IMR-90 (cell line): ENCODE results near the gene HEPACAM. TPM values are rescaled to one million over a fixed set of nuclear protein-coding genes. Genes with fewer than 3 reads are reported as not detected.

Source experiments
- ATAC-seq: fragments of 200-7000 bp; cut with Tn5 transposase; 2 replicates; pipeline ENCODE4 v1.9.1; 2020; ENCODE audit warnings: low read depth, mild to moderate bottlenecking, moderate library complexity
- BruUV-seq: library from RNA; stranded (reverse); fragments of 400-500 nt; replicated peaks from 2 replicates; lab custom pipeline; 2021; lab: Mats Ljungman, UMichigan
- CTCF ChIA-PET: fragments of 300-600 bp; formaldehyde crosslinking; extraction: SDS; loops from one replicate; lab custom pipeline; 2021; ENCODE audit warnings: antibody characterized with exemption; lab: Yijun Ruan, JAX
- POLR2A ChIA-PET: fragments of 300-600 bp; sonication (Branson Sonifier 250); formaldehyde crosslinking; loops from one replicate; lab custom pipeline; 2022; ENCODE audit warnings: antibody characterized with exemption; ENCODE audit not compliant: unreplicated experiment; lab: Charles Lee
- DNase-seq: peaks from one replicate; pipeline ENCODE4 v3.0.0; 2013
- H2AFZ ChIP-seq: replicated peaks from 2 replicates; pipeline ENCODE3; 2013; ENCODE audit warnings: low read length, mild to moderate bottlenecking; ENCODE audit not compliant: poor library complexity
- H2AK5ac ChIP-seq: 2 replicates; pipeline ENCODE4 v1.6.1; 2013; ENCODE audit warnings: low read depth, low read length, inconsistent platforms
- H2AK9ac ChIP-seq: replicated peaks from 2 replicates; pipeline ENCODE3; 2013; ENCODE audit warnings: mild to moderate bottlenecking, low read depth, low read length, moderate library complexity; ENCODE audit not compliant: poor library complexity
- H2BK120ac ChIP-seq: 2 replicates; pipeline ENCODE4 v1.6.1; 2013; ENCODE audit warnings: low read depth, low read length, inconsistent platforms
- H2BK15ac ChIP-seq: 3 replicates; pipeline ENCODE4 v1.6.1; 2013; ENCODE audit warnings: low read depth, low read length, inconsistent platforms
- H2BK20ac ChIP-seq: 2 replicates; pipeline ENCODE4 v1.6.1; 2013; ENCODE audit warnings: low read depth, mild to moderate bottlenecking, inconsistent platforms, low read length, moderate library complexity
- H2BK5ac ChIP-seq: 2 replicates; pipeline ENCODE4 v1.6.1; 2013; ENCODE audit warnings: mild to moderate bottlenecking, low read depth, low read length, inconsistent platforms; ENCODE audit not compliant: poor library complexity, severe bottlenecking
- H3K14ac ChIP-seq: replicated peaks from 2 replicates; pipeline ENCODE4 v1.6.1; 2013; ENCODE audit warnings: low read depth, low read length, inconsistent platforms
- H3K18ac ChIP-seq: 2 replicates; pipeline ENCODE4 v1.6.1; 2013; ENCODE audit warnings: low read depth, low read length, control low read depth
- H3K23ac ChIP-seq: 2 replicates; pipeline ENCODE4 v1.6.1; 2013; ENCODE audit warnings: low read depth, low read length, inconsistent platforms
- H3K27ac ChIP-seq: 2 replicates; pipeline ENCODE4 v1.5.1; 2013; ENCODE audit warnings: mild to moderate bottlenecking, control low read depth, low read length; ENCODE audit not compliant: insufficient read depth
- H3K27me3 ChIP-seq: 2 replicates; pipeline ENCODE4 v1.6.1; 2013; ENCODE audit warnings: low read length; ENCODE audit not compliant: control insufficient read depth, insufficient read depth
- H3K36me3 ChIP-seq: 2 replicates; pipeline ENCODE4 v1.6.1; 2013; ENCODE audit warnings: low read length, mixed read lengths; ENCODE audit not compliant: control insufficient read depth, insufficient read depth
- H3K4ac ChIP-seq: 2 replicates; pipeline ENCODE4 v1.6.1; 2013; ENCODE audit warnings: low read depth, low read length, inconsistent platforms
- H3K4me1 ChIP-seq: 2 replicates; pipeline ENCODE4 v1.6.1; 2013; ENCODE audit warnings: low read length, mixed read lengths; ENCODE audit not compliant: control insufficient read depth, insufficient read depth
- H3K4me2 ChIP-seq: 2 replicates; pipeline ENCODE4 v1.6.1; 2013; ENCODE audit warnings: low read depth, mild to moderate bottlenecking, control low read depth, low read length, moderate library complexity
- H3K4me3 ChIP-seq: 2 replicates; pipeline ENCODE4 v1.5.1; 2013; ENCODE audit warnings: low read depth, mild to moderate bottlenecking, control low read depth, low read length, moderate library complexity; ENCODE audit not compliant: insufficient read depth
- H3K56ac ChIP-seq: 2 replicates; pipeline ENCODE4 v1.6.1; 2013; ENCODE audit warnings: low read length, inconsistent platforms; ENCODE audit not compliant: insufficient read depth; ENCODE audit errors: extremely low read depth
- H3K79me1 ChIP-seq, 2 experiments: 2 replicates each; pipeline ENCODE4 v1.6.1; 2013; ENCODE audit warnings: low read length in 2 of 2, inconsistent platforms in 1 of 2, low read depth in 1 of 2
- H3K9ac ChIP-seq: 2 replicates; pipeline ENCODE4 v1.6.1; 2013; ENCODE audit warnings: low read depth, low read length, control low read depth
- H3K9me1 ChIP-seq: 2 replicates; pipeline ENCODE4 v1.6.1; 2013; ENCODE audit warnings: low read length, inconsistent platforms; ENCODE audit not compliant: insufficient read depth
- H3K9me3 ChIP-seq: 2 replicates; pipeline ENCODE4 v1.6.1; 2013; ENCODE audit warnings: low read length; ENCODE audit not compliant: control insufficient read depth, insufficient read depth
- H4K20me1 ChIP-seq: 2 replicates; pipeline ENCODE4 v1.6.1; 2013; ENCODE audit warnings: low read length, inconsistent platforms; ENCODE audit not compliant: insufficient read depth
- H4K5ac ChIP-seq: 2 replicates; pipeline ENCODE4 v1.6.1; 2013; ENCODE audit warnings: mild to moderate bottlenecking, low read depth, low read length, control low read depth
- H4K8ac ChIP-seq, 2 experiments: 2 replicates each; pipeline ENCODE4 v1.6.1; 2013; ENCODE audit warnings: low read depth in 2 of 2, low read length in 2 of 2, control low read depth in 1 of 2, inconsistent platforms in 1 of 2
- H4K91ac ChIP-seq: 2 replicates; pipeline ENCODE4 v1.6.1; 2013; ENCODE audit warnings: low read depth, low read length, inconsistent platforms; ENCODE audit not compliant: insufficient read depth
- BHLHE40 ChIP-seq: fragments of 150-350 bp; IDR thresholded peaks from 2 replicates; pipeline ENCODE4 v1.6.1; 2016; ENCODE audit warnings: mild to moderate bottlenecking, low read depth, low read length
- CEBPB ChIP-seq: IDR thresholded peaks from 2 replicates; pipeline ENCODE4 v1.6.1; 2012; ENCODE audit warnings: low read depth, low read length, improper control_type of control experiment
- MAZ ChIP-seq: IDR thresholded peaks from 2 replicates; pipeline ENCODE4 v1.6.1; 2012; ENCODE audit warnings: low read depth, mild to moderate bottlenecking, low read length, improper control_type of control experiment, moderate library complexity, borderline replicate concordance
- MXI1 ChIP-seq: IDR thresholded peaks from 2 replicates; pipeline ENCODE4 v1.6.1; 2012; ENCODE audit warnings: low read depth, mild to moderate bottlenecking, low read length, moderate library complexity, borderline replicate concordance
- NFE2L2 ChIP-seq: fragments of 150-350 bp; IDR thresholded peaks from 2 replicates; pipeline ENCODE4 v1.6.1; 2016; ENCODE audit warnings: low read depth, mild to moderate bottlenecking, low read length
- RCOR1 ChIP-seq: IDR thresholded peaks from 2 replicates; pipeline ENCODE4 v1.6.1; 2012; ENCODE audit warnings: mild to moderate bottlenecking, low read length, improper control_type of control experiment; ENCODE audit not compliant: insufficient replicate concordance
- WGBS, 2 experiments: methylation state at CpG; one replicate each; pipeline versions ENCODE4 v1.1.5 to v1.1.7; 2013; ENCODE audit warnings: missing lambda C conversion rate in 2 of 2; ENCODE audit not compliant: insufficient read length in 1 of 2; ENCODE audit errors: extremely low coverage in 2 of 2; 5-methylcytosine and 5-hydroxymethylcytosine counted together
- dilution Hi-C: fragments of 300-500 bp; cut with HindIII; formaldehyde crosslinking; loops from one replicate; pipeline ENCODE4 v1.14.3; 2018; ENCODE audit warnings: low sequenced_read_pairs; ENCODE audit not compliant: unreplicated experiment
- in situ Hi-C: fragments of 300-500 bp; cut with MboI; formaldehyde crosslinking; loops from 3 replicates; pipeline ENCODE4 v1.14.3; 2019; ENCODE audit warnings: low sequenced_read_pairs, inconsistent platforms, mixed read lengths
- intact Hi-C: fragments of 100-400 bp; cut with micrococcal nuclease; formaldehyde crosslinking; loops from 2 replicates; pipeline ENCODE4 v1.10.0; 2022
- polyA plus RNA-seq, 3 experiments: library from polyadenylated mRNA; depleted of rRNA; stranded (reverse); fragments of >200 nt; gene quantifications; 2 replicates each; pipeline ENCODE4 v1.2.3, GENCODE V29; 2012; ENCODE audit warnings: low replicate concordance in 1 of 3
- total RNA-seq: library from RNA; depleted of rRNA; stranded (reverse); fragments of >200 nt; gene quantifications from 2 replicates; pipeline ENCODE4 v1.2.3, GENCODE V29; 2012
- TF ChIP-seq, protein P1 (sequence below): conservative IDR thresholded peaks from 2 replicates; pipeline ENCODE4 v1.5.1; 2012; ENCODE audit warnings: mild to moderate bottlenecking, low read depth, low read length, improper control_type of control experiment
- TF ChIP-seq, protein P2 (sequence below): fragments of 150-350 bp; IDR thresholded peaks from 2 replicates; pipeline ENCODE4 v1.6.1; 2016; ENCODE audit warnings: low read depth, mild to moderate bottlenecking, low read length, moderate library complexity, borderline replicate concordance
- TF ChIP-seq, protein P3 (sequence below): fragments of 150-350 bp; IDR thresholded peaks from 2 replicates; pipeline ENCODE4 v1.6.1; 2017; ENCODE audit warnings: mild to moderate bottlenecking, antibody characterized with exemption, low read length, low read depth

The HEPACAM gene
- total and polyA plus RNA-seq, 2 of the 4 experiments (the other 2 are of a cell fraction) = 0.09 to 0.18 TPM

DNA sequence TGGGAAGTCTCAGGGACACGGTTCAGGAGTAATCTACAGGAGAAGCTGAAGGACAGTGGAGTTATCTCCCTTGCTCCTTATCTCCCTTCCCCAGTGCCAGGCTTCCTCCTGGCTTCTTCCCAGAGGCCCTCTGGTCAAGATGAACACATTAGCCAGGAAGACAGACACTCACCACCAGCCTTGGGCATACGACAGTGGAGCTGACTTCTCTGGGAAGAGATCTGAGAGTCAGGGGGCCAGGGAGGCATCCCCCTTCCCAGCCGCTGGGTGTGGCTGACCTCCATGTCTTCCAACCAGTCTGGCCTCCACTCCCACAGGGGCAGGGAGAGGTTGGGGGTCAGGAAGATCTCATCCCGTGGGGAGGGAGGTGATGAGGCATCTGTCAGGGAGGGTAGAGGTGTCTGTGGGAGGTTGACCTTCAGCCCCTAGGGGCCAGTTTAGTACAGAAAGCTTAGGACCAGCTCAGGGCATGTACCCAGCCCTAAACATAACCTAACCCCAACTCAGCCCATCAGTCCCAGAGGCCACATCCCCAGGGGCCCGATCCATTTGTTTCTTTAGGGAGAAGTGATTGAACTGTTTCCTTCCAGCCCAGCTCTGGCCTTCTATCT, 50.9 kb downstream of the HEPACAM start:
- no peak overlapping the region for H2BK20ac ChIP-seq
- no peak overlapping the region for H4K91ac ChIP-seq
- H3K79me1 ChIP-seq = no peaks in the 10 kb centered on the region
- no peak overlapping the region for H2BK5ac ChIP-seq
- no peaks in the 10 kb centered on the region for H3K9me3 ChIP-seq
- H3K23ac ChIP-seq = no peak overlapping the region
- no peak overlapping the region for H3K9ac ChIP-seq
- ATAC-seq = no peak
- H3K18ac ChIP-seq = no peak overlapping the region
- H3K4ac ChIP-seq = no peak overlapping the region
- H3K4me1 ChIP-seq = no peaks in the 10 kb centered on the region
- no peak overlapping the region for H3K56ac ChIP-seq
- TF ChIP-seq BHLHE40 (no peak), NFE2L2 (no peak), CEBPB (no peak), MXI1 (no peak), RCOR1 (no peak), MAZ (no peak)
- TF ChIP-seq, protein P1, sequence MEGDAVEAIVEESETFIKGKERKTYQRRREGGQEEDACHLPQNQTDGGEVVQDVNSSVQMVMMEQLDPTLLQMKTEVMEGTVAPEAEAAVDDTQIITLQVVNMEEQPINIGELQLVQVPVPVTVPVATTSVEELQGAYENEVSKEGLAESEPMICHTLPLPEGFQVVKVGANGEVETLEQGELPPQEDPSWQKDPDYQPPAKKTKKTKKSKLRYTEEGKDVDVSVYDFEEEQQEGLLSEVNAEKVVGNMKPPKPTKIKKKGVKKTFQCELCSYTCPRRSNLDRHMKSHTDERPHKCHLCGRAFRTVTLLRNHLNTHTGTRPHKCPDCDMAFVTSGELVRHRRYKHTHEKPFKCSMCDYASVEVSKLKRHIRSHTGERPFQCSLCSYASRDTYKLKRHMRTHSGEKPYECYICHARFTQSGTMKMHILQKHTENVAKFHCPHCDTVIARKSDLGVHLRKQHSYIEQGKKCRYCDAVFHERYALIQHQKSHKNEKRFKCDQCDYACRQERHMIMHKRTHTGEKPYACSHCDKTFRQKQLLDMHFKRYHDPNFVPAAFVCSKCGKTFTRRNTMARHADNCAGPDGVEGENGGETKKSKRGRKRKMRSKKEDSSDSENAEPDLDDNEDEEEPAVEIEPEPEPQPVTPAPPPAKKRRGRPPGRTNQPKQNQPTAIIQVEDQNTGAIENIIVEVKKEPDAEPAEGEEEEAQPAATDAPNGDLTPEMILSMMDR = no peak
- TF ChIP-seq, protein P2, sequence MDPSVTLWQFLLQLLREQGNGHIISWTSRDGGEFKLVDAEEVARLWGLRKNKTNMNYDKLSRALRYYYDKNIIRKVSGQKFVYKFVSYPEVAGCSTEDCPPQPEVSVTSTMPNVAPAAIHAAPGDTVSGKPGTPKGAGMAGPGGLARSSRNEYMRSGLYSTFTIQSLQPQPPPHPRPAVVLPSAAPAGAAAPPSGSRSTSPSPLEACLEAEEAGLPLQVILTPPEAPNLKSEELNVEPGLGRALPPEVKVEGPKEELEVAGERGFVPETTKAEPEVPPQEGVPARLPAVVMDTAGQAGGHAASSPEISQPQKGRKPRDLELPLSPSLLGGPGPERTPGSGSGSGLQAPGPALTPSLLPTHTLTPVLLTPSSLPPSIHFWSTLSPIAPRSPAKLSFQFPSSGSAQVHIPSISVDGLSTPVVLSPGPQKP = no peak
- TF ChIP-seq, protein P3, sequence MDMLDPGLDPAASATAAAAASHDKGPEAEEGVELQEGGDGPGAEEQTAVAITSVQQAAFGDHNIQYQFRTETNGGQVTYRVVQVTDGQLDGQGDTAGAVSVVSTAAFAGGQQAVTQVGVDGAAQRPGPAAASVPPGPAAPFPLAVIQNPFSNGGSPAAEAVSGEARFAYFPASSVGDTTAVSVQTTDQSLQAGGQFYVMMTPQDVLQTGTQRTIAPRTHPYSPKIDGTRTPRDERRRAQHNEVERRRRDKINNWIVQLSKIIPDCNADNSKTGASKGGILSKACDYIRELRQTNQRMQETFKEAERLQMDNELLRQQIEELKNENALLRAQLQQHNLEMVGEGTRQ = no peak
- no peak overlapping the region for H3K14ac ChIP-seq
- intact Hi-C loops = no loop called here
- no peak overlapping the region for H4K8ac ChIP-seq
- no TSS peak for BruUV-seq
- no peak overlapping the region for H2AFZ ChIP-seq
- no peak overlapping the region for H3K4me2 ChIP-seq
- no peak for DNase-seq
- H2BK15ac ChIP-seq = no peak overlapping the region
- H2BK120ac ChIP-seq = no peak overlapping the region
- no peaks in the 10 kb centered on the region for H4K20me1 ChIP-seq
- H2AK5ac ChIP-seq = no peak overlapping the region
- in situ Hi-C loops = no loop called here
- dilution Hi-C loops = no loop called here
- no peak overlapping the region for H4K5ac ChIP-seq
- H2AK9ac ChIP-seq = no peak overlapping the region
- H3K4me3 ChIP-seq = no peak overlapping the region
- H3K36me3 ChIP-seq = no peaks in the 10 kb centered on the region
- POLR2A ChIA-PET = interaction anchor here (0.5 kb wide), 1 partner anchor 9 kb away, joined by 3 read pairs; no protein-coding TSS in a partner anchor
- H3K9me1 ChIP-seq = peaks cover 3% of the 10 kb centered on the region; the same call in 1 of the 2 replicates
- no peaks in the 10 kb centered on the region for H3K27me3 ChIP-seq
- CTCF ChIA-PET = no interaction called here
- H3K27ac ChIP-seq = no peak overlapping the region
- WGBS, 2 experiments = no CpG with 5 or more reads among the region's 5 CpGs
